Adipose tissue (tissue), 3 donors: Measurements from ENCODE around the gene ALPP. TPM values are rescaled to one million over a fixed set of nuclear protein-coding genes. Genes with fewer than 3 reads are reported as not detected.

Experiments
- H3K27ac ChIP-seq: one replicate; pipeline ENCODE4 v1.5.1; 2013; ENCODE audit warnings: low read depth, low read length
- WGBS, 3 donors: extraction: QIAGEN DNeasy Blood & Tissue Kit; methylation state at CpG; one replicate each; pipeline ENCODE4 v1.1.7; 2013; 5-methylcytosine and 5-hydroxymethylcytosine counted together
- polyA plus RNA-seq, 3 donors: library from polyadenylated mRNA; stranded (reverse); fragments of 200-250 nt; gene quantifications; one replicate each; pipeline ENCODE4 v1.2.3, GENCODE V29; 2013
- donor health status: healthy with polysubstance abuse.
- donor health status: Bipolar disorder and iron deficiency.
- donor health status: healthy.

Gene ALPP
- polyA plus RNA-seq, 3 donors, result not detected

DNA sequence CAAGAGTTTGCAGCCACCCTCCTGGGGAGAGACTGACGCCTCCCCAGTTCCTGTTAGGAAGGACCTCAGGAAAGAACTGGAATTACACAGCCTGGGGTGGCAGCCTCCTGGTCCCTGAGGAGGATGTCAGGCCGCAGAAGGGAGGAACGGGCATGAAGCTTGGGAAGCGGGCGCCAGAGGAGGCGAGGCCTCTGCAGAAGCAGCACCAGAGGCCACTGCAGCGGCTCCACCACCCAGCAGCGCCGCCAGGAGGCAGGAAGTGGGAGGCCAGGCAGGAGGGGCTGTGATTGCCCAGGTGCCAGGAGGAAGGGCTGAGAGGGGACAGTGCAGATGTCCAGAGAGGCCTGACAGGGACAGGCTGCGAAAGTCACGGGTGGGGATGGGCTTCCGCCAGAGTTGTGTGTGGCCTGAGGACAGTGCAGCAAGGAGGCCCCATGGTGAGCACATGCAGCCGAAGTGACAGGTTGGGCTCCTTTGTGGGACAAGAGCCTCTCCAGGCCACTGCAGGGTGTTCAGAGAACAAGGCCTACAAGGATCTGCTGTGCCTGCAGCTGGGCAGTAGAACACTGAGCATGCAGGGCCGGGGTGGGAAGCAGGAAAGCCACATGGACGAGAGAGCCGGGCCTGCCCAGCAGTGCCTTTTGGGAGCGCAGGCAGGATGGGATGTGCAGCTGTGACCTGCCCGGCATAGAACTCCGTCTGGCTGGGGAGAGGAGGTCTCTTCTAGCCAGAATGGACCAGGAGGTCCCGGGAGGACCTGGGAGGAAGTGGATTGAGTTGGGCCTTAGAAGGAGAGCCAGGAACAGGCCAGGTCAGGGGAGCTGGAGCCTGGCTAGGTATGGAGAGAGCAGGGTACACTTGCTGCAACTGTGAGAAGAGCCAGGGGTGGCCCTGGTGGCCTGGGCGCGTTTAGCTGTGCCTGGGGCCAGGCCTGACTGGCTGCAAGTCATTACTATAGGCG lies 39.1 kb upstream of the ALPP start:
- WGBS, 3 donors, result 69 to 89% (median 80%) methylated on average over 23 of the region's 23 CpGs
- no peak overlapping the region for H3K27ac ChIP-seq

DNA sequence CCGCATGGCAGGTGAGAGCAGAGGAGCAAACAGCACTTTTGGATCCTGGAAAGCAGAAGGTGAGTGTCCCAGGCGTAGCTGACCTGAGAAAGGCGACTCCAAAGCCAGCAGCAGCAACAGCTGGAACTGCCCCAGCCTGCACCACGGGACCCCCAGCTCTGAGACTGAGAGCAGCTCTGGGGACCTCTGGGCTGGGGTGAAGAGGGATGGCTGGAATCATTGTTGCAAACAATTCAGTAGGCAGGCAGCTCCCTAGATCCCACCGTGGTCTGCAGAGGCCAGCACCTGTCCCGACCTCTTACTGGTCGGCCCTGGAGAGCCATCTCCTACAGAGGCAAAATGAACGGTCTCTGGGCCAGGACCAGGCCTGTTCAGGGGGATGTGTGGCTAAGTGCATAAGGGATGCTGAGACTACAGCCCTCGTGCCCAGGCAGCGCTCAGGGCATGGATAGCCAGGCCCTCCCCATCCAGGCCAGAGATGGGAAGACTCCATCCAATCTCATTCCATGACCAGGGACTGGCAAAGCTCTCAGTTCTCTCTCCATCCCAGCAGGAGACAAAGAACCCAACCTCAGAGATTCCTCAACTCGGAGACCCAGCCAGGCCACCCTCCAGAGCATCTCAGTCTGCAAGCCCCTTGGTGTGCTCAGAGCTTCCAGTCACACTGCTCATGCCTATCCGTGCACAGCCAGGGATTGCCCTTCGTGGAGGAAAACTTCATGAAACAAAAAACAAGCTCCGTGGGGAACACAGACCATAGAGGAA lies 38.2 kb upstream of the ALPP start:
- 93 to 95% (median 94%) methylated on average over 14 of the region's 14 CpGs for WGBS, 3 donors
- H3K27ac ChIP-seq, result no peak overlapping the region

DNA sequence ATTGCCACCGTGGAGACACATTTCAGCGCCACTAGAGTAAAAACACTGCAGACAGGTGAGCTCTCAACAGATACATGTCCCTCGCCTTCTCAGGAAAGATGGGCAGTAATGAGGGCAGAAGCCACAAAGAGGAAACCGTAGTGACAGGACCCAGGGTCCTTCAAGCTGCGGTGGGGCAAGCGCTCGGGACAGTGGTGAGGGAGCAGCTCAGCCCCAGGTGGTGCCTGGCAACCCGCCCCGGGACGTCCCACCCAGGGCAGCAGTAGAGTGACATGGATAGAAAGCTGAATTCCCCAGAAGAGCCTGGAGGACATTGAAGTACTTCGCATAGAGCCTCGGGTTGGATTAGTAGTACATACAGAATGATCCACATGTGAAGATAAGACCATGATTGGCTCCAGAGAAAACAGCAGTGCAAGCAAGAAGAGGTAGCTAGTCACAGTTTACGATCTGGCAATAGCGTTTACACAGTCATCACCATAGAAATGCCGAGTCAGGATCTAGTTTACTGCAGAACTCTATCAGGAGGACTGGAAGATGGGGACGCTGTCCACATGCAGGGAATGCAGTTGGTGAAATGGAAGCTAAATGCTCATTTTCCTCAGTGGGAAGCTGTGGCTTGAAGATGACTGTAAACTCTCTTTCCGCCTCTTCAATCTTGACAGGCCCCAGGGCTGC lies 37.4 kb upstream of the ALPP start:
- 87 to 92% (median 88%) methylated on average over 17 of the region's 17 CpGs for WGBS, 3 donors
- H3K27ac ChIP-seq, result no peak overlapping the region

DNA sequence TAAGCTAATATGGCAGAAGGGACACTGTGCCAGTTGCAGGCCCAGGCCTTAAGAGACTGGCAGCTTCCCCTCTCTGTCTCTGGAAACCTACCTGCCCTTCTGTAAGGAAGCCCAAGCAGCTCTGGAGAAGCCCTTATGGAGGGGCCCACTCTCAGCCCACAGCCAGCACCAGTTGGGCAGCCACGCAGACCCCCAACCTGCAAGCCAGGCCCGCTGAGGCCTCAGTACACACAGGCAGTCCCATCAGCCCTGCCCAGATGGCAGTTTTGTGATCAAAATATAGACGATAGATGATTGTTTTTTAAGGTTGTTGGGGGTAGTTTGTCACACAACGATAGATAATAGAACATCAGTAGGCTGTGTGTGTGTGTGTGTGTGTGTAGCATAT lies 36.8 kb upstream of the ALPP start:
- WGBS, 3 donors, result 88 to 97% (median 97%) methylated on average over 4 of the region's 4 CpGs
- no peak overlapping the region for H3K27ac ChIP-seq

DNA sequence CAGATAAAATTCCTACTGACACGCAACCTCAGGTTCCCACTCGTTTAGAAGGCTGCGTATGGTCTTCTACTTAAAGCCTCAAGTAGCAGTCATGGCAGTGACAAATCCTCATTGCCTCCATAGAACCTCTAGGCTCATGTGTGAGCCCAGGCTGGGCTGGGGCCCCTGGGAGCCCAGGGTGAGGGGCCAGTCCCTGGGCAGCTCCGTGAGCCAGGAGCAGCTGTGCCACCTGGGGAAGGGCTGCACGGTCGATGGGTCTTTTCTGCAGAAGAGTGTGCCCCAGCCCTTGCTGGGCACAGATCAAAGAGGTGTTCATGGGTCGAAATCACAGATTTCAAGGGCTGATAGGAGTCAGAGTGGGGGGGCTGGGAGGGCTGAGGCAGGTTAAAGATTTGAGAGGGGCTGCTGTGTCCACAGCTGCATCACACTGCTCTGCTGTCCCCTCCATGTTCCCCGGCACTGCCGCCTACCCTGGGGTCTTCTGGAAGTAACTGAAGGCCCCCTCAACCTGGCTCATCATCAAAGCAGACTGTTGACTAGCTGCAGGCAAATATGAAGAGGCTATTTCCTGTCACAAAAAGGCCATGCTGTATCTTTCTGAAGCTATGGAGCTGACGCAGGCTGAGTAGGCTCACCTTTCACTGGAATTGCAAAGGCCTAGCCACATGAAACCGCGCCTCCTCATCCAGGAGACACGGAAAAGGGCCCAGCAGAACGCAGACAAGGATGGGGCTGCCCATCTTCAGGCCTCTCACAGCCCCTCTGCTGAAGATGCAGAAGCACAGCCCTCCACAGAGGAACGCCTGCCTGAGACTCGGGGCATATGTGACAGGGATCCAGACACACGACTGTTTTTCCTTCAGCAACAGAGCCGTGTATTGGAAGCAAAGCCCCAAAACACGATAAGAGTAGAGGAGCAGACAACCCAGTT lies 35.7 kb upstream of the ALPP start:
- WGBS, 3 donors, result 69 to 78% (median 71%) methylated on average over 19 of the region's 19 CpGs
- no peak overlapping the region for H3K27ac ChIP-seq

DNA sequence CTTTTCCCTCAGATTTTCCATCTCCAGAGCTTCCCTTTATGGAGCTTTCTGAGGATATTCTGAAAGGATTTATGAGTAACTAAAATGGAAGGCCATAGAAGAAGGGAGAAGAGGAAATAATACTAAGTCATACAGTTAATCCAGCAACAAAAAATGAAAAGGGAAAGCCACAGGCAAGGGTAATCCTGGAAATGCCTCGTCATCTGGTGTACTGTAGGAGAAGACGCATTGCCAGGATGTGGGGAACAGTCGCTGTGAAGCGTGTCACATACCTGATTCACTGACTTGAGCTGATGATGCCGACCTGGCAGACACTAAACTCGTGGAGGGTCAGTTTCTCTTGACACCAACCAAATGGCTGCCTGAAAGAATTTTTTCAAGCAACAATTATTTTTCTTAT lies 34.7 kb upstream of the ALPP start:
- no peak overlapping the region for H3K27ac ChIP-seq
- 34 to 73% (median 42%) methylated on average over 6 of the region's 6 CpGs for WGBS, 3 donors

DNA sequence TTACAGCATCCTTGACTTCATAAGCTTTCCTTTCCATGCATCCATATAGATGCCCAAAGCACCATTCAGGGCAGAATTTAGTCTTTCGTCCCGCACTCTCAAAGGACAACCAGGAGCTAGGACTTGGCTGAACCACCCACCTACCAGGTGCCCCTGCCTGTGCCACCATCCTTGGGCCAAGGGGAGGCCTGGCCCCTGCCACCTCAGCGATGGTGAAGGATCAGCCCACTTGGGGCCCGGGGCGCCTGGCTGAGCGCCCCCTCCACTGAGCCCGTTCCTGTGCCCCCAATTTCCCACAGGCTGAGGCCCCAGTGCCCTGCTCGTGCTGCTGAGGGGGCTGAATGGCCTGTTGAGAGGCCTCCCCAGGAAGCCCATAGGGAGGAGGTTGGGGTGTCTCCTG lies 33.3 kb upstream of the ALPP start:
- no peak overlapping the region for H3K27ac ChIP-seq
- WGBS, 3 donors, result 90 to 93% (median 92%) methylated on average over 8 of the region's 8 CpGs

- 91 to 93% (median 93%) methylated on average over 6 of the region's 6 CpGs for WGBS, 3 donors
These were observed 31.2 kb upstream of the ALPP start for GRCh38 chr2:232347369-232347768.

DNA sequence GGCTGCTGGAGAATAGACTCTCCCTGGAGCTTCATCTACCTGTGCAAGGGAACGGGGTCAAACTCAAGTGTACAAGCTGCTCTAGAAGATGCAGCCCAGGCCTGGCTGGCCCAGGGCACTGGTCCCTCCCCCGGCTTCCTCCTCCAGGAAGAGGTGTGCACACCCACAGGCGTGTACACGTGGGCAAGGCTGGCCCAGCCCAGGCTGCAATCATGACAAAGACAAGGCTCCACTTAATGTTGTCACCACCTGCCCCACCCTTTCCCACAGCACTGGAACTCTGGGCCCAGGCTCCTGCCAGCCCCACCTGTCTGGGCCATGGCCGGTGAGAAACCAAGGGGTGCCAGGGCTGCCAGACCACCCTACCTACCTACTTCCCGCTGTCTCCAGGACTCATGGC lies 29.6 kb upstream of the ALPP start:
- H3K27ac ChIP-seq, result no peak overlapping the region
- 45 to 53% (median 45%) methylated on average over 6 of the region's 6 CpGs for WGBS, 3 donors

More at GRCh38 chr2:232347369-232347768, 31.2 kb upstream of the ALPP start:
- H3K27ac ChIP-seq, result no peak overlapping the region

GRCh38 chr2:232349546-232349945 lies 29.0 kb upstream of the ALPP start:
- no peak overlapping the region for H3K27ac ChIP-seq
- WGBS, 3 donors, result 75 to 79% (median 78%) methylated on average over 7 of the region's 7 CpGs

DNA sequence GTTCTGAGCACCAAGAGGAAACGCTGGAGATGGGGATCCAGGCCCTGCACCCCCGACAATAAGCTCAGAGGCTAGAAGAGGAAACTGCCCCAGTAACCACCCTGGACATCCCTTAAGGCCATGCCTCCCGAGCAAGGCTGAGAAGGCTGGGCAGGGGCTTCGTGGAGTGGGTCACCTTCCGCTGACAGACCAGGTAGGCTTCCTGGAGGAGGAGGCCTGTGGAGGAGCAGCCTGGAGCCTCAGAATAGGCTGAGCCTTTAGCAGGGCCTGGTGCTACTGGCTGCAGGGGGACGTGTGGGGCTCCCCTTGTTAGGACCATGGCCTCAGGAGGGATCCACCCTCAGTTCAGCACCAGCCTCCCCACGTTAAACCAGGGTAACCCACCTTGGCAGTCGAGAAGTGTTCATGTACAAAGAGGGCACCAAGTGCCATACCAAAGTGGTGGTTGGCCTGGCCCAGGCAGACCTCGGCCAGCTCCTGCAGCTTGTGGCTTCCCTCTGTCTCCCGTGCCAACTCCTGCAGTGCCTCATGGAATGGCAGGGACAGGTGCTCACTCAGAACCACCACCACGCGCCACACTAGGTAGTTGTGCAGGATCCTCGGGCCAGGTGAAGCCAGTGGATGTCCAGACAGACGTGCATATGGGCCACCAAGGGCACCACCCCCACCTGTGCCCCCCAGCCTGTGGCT lies 28.5 kb upstream of the ALPP start:
- no peak overlapping the region for H3K27ac ChIP-seq
- 65 to 77% (median 76%) methylated on average over 14 of the region's 14 CpGs for WGBS, 3 donors

DNA sequence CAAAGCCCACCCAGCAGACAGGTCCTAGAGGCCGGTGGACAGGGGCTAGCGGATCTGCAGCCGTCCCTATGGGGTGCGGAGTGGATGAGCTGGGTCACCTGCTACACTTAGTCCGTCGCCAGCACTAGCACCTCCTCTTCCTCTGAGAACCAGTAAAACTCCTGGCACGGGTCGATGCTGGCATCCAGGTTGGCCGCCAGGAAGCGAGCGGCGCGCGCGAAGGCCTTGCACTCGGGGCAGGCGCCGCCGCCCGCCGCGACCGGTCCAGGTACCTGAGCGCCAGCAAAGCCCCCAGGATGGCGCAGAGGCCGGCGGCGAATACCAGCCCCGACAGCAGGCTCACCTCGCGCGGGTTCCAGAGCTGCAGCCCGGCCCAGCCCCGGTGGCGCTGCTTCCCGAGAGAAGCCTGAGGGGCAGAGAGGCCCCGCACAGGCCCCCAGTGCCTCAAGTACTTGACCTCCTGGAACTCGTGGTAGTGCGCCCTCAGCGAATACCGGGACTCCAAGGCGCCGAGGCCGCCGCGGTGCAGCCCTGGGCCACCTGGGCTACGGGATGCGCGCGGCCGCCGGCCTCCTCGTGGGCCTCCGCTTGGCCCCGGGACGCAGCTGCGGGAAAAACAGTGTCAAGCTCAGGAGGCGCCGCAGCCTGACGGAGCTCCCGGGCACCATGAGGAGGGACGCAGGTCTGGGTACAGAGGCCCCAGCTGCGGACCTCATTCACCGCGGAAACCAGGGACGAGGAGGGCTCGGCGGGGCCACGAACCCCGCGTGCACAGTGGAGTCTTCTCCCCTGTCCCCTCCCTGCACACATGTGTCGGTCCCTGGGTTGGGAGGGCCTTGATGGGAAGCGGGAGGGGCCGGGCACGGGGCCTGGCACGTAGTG lies 27.5 kb upstream of the ALPP start:
- WGBS, 3 donors, result 8 to 11% (median 11%) methylated on average over 64 to 76 of the region's 76 CpGs

GRCh38 chr2:232351686-232352510 lies 26.7 kb upstream of the ALPP start:
- no peak overlapping the region for H3K27ac ChIP-seq
- 20 to 28% (median 23%) methylated on average over 55 to 73 of the region's 73 CpGs for WGBS, 3 donors

More for the DNA sequence above, 27.5 kb upstream of the ALPP start:
- H3K27ac ChIP-seq, result no peak overlapping the region

- 40 to 57% (median 55%) methylated on average over 23 to 39 of the region's 39 CpGs for WGBS, 3 donors
- no peak overlapping the region for H3K27ac ChIP-seq
These were observed 25.9 kb upstream of the ALPP start for GRCh38 chr2:232352511-232353091.

DNA sequence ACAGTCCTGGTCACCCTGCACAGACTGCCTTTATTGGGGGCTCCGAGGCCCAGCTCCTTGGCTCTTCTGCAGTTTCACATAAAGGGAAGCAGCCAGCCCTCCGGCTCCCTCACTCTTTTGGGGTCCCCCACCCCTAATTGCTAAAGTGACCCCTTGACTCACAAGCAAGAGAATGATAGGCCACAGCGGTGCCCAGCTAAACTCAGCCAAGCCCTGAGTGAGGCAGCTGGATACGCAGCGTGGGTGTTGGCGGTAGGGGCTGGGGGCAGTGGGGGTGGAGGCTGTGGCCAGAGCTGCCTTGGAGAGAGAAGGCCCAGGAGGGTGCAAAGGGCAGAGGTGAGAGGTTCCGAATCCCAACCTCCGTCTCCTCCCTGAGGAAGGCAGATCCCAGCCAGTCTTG lies 25.5 kb upstream of the ALPP start:
- no peak overlapping the region for H3K27ac ChIP-seq
- WGBS, 3 donors, result 87 to 91% (median 90%) methylated on average over 8 of the region's 8 CpGs
